ENCODE data around the gene TNS3.
A peak's percentile ranks its signal among the peaks of the same experiment; 100 is the strongest.

TNS3 gene

DNA sequence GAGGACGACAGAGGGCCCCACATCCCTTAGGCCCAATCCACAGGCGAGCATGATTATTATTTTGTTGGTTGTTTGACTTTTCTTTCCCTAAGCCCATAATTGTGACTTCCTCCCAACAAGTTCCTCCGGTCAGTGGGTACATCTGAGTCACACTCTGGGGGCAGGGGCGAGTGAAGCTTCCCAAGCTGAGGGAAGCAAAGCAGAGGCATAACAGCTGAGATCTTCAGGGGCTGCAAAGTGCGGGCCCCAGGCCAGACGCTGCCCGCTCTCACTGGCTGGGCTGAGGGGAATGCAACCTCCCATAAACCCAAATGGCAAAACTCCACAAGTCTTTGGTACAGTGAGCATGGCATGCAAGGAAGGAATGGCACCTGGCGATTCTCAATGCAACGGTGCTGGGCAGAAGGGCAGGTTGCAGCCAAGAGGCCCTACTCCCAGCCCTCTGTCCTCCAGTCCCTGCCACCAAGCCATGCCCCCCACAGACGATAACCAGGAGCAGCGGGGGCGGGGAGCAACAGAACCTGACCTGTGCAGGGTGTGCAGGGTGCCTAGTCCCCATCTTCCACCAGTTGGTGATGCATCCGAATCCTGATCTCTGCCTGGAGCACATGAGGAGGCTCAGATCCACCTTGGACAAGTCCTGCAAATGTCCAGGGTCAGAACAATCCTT lies 25.3 kb downstream of the TNS3 start:
- Histone ChIP-seq H3K4me2 (peak overlapping the region in 5 of 11 experiments; percentile 41 to 89 (median 67); a peak in 10 of 22 replicates), H3K36me3 (peaks cover 0 to 74% (median 35%) of the 10 kb centered on the region in 11 experiments; a peak in 19 of 22 replicates), H3K9me3 (replicated peaks in 1 of 11) (peaks cover 0 to 21% (median 13%) of the 10 kb centered on the region in 11 experiments; a peak in 13 of 22 replicates), H3K27ac (peak overlapping the region in 3 of 11 experiments; percentile 23 to 50 (median 32); a peak in 3 of 22 replicates), H3K4me1 (peaks cover 12 to 76% (median 24%) of the 10 kb centered on the region in 10 experiments; a peak in 19 of 20 replicates), H3K27me3 (no peaks in the 10 kb centered on the region), H4K20me1 (peaks cover 0 to 95% (median 22%) of the 10 kb centered on the region in 11 experiments; a peak in 12 of 22 replicates), H3K4me3 (no peak overlapping the region), H3K9ac (peak overlapping the region in 1 of 11 experiments; percentile 41; a peak in 1 of 22 replicates)
- no peak for TF ChIP-seq Cebpa-rat (IDR thresholded peaks at IDR 0.05)

DNA sequence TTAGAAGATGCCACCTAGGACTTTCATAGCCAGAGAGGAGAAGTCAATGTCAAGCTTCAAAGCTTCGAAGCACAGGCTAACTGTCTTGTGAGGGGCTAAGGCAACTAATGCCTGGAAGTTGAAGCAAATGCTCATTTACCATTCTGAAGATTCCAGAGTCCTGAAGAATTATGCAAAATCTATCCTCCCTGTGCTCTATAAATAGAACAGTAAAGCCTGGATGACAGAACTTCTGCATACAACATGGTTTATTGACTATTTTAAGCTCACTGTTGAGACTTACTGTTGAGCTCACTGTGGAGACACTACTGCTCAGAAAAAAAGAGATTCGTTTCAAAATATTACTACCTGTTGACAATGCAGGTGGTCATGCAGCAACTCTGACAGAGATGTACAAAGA lies 28.6 kb downstream of the TNS3 start:
- peak overlapping the region in 7 of 11 experiments; percentile 2 to 69 (median 25); a peak in 9 of 22 replicates for H3K4me2 ChIP-seq
- H3K36me3 ChIP-seq, result peaks cover 0 to 57% (median 14%) of the 10 kb centered on the region in 11 experiments; a peak in 19 of 22 replicates
- no peak for TF ChIP-seq Cebpa-rat (IDR thresholded peaks at IDR 0.05)
- H3K9me3 ChIP-seq (replicated peaks in 1 of 11), result peaks cover 0 to 21% (median 12%) of the 10 kb centered on the region in 11 experiments; a peak in 12 of 22 replicates
- no peaks in the 10 kb centered on the region for H3K27me3 ChIP-seq
- H3K4me1 ChIP-seq, result peaks cover 23 to 83% (median 32%) of the 10 kb centered on the region in 10 experiments; a peak in 19 of 20 replicates
- no peak overlapping the region for H3K27ac ChIP-seq
- H4K20me1 ChIP-seq, result peaks cover 0 to 92% (median 18%) of the 10 kb centered on the region in 11 experiments; a peak in 12 of 22 replicates
- H3K9ac ChIP-seq, result no peak overlapping the region
- H3K4me3 ChIP-seq, result no peak overlapping the region

DNA sequence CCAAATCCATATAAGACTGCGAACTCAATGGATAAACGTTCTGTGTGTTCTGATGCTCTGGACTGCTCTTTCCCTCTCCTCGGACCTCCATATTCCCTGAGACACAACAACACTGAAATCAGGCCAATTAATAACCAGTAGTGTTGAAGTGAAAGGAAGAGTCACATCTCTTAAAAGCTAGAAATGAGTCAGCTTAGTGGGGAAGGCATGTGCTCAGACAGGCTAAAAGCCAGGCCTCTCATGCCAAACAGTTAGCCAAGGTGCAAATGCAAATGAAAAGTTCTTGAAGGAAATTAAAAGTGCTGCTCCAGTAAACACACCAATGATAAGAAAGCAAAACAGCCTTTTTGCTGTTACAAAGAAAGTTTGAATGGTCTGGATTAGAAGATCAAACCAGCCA lies 29.3 kb downstream of the TNS3 start:
- Histone ChIP-seq H4K20me1 (peaks cover 0 to 92% (median 19%) of the 10 kb centered on the region in 11 experiments; a peak in 14 of 22 replicates), H3K36me3 (peaks cover 0 to 56% (median 15%) of the 10 kb centered on the region in 11 experiments; a peak in 18 of 22 replicates), H3K9ac (no peak overlapping the region; a peak in 1 of 22 replicates), H3K27me3 (no peaks in the 10 kb centered on the region), H3K27ac (no peak overlapping the region; a peak in 1 of 22 replicates), H3K4me3 (no peak overlapping the region), H3K4me1 (peaks cover 26 to 79% (median 32%) of the 10 kb centered on the region in 10 experiments; a peak in 19 of 20 replicates), H3K9me3 (replicated peaks in 1 of 11) (peaks cover 0 to 21% (median 12%) of the 10 kb centered on the region in 11 experiments; a peak in 12 of 22 replicates), H3K4me2 (peak overlapping the region in 9 of 11 experiments; percentile 0 to 69 (median 18); a peak in 12 of 22 replicates)
- TF ChIP-seq Cebpa-rat (IDR thresholded peaks at IDR 0.05), result no peak

DNA sequence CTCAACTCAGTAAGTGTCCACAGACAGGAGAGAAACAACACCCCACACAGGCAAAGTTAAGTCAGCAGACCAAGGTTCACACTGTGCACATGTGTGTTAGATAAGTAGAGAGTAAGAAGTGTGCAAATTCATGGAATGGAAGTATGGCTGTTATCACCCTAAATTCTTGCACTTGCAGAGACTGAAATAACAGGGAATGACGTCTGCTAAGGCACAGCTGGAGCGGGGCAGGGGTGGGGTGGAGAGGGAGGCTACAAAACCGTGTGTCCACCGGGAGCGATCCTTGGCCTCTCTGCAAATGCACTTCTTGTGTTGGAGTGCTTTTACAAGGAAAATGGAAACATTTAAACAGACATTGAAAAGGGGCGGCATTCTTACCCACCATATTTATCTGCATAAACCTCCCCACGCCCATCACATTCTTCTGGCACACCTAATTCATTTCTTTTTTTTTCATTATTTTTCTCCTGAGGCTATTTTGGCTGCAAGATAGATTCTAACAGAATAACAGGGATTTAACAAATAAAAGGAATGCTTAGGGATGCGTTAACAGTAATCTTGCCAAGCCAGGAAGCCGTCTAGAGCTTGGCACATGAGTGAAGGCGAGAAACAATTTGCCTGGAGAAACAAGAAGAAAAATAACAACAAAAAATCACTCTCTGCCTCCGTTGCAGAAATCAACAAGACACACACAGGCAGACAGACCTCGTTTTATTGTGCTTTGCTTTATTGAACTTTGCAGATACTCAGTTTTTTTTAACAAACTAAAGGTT lies 30.1 kb downstream of the TNS3 start:
- Histone ChIP-seq H3K4me2 (peak overlapping the region; percentile 0 to 69 (median 42); a peak in 13 of 22 replicates), H4K20me1 (peaks cover 0 to 92% (median 26%) of the 10 kb centered on the region in 11 experiments; a peak in 14 of 22 replicates), H3K36me3 (peaks cover 0 to 58% (median 23%) of the 10 kb centered on the region in 11 experiments; a peak in 17 of 22 replicates), H3K27me3 (no peaks in the 10 kb centered on the region), H3K27ac (peak overlapping the region in 1 of 11 experiments; percentile 23; a peak in 2 of 22 replicates), H3K9ac (no peak overlapping the region), H3K9me3 (replicated peaks in 1 of 11) (peaks cover 0 to 21% (median 12%) of the 10 kb centered on the region in 11 experiments; a peak in 12 of 22 replicates), H3K4me1 (peaks cover 26 to 76% (median 32%) of the 10 kb centered on the region in 10 experiments; a peak in 19 of 20 replicates), H3K4me3 (no peak overlapping the region)
- no peak for TF ChIP-seq Cebpa-rat (IDR thresholded peaks at IDR 0.05)

DNA sequence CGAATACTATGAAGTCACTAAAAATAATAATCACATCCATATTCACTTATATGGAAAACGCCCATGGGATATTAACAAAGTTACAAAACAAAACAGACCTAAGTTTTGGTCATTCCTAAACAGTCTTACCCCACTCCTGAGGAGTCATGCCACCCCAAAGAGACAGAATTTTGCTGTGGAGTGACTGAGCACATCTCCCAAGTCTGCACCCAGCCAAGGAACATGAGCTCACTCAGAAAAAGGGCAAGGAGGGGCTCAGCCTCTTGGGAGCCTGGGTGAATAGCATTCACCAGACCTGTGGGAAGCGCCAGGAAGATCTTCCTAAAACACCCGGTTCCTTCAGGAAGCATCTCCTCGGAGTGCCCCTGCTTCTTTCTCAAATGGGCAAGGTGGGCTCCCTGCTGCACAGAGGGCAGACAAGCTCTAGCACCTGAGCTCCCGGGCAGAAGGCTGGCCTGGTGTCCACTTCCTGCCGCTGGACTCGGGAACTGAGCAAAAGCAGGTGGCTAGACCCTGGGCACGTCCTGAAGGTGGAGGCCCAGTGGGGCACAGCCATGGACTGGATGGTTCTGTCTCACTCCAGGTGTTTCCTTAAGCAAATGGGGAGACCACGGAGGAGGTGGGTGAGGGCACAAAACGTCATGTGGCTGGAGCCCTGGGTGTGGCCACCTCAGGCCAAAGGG lies 31.0 kb downstream of the TNS3 start:
- Histone ChIP-seq H3K27ac (peak overlapping the region in 1 of 11 experiments; percentile 23; a peak in 3 of 22 replicates), H3K4me2 (peak overlapping the region in 10 of 11 experiments; percentile 3 to 58 (median 38); a peak in 13 of 22 replicates), H3K9ac (no peak overlapping the region), H4K20me1 (peaks cover 0 to 92% (median 21%) of the 10 kb centered on the region in 11 experiments; a peak in 14 of 22 replicates), H3K9me3 (replicated peaks in 1 of 11) (peaks cover 0 to 21% (median 12%) of the 10 kb centered on the region in 11 experiments; a peak in 12 of 22 replicates), H3K4me1 (peaks cover 26 to 76% (median 34%) of the 10 kb centered on the region in 10 experiments; a peak in 19 of 20 replicates), H3K27me3 (no peaks in the 10 kb centered on the region), H3K4me3 (no peak overlapping the region), H3K36me3 (peaks cover 0 to 67% (median 16%) of the 10 kb centered on the region in 11 experiments; a peak in 15 of 22 replicates)
- no peak for TF ChIP-seq Cebpa-rat (IDR thresholded peaks at IDR 0.05)

DNA sequence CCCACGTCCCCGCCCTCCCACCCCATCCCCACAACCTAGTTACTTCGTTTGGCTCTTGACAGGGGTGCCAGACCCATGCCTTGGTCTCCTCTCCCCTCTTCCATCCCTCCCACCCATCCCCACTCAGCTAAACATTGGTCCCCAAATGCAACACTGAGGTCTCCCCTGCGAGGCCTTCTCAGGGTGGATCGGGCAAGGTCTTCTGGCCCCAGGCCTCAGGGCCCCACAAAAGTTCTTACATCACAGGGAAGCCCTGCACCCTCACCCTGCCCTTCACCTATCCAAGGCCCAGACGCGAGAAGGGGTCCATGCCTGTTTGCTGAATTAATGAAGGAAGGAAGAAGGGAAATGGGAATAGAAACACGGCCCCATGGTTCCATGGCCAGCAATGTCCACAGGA lies 32.0 kb downstream of the TNS3 start:
- Histone ChIP-seq H3K9ac (no peak overlapping the region), H3K27me3 (no peaks in the 10 kb centered on the region), H3K4me2 (no peak overlapping the region), H3K9me3 (replicated peaks in 1 of 11) (peaks cover 0 to 21% (median 12%) of the 10 kb centered on the region in 11 experiments; a peak in 12 of 22 replicates), H3K4me3 (no peak overlapping the region), H4K20me1 (peaks cover 0 to 92% (median 26%) of the 10 kb centered on the region in 11 experiments; a peak in 14 of 22 replicates), H3K27ac (no peak overlapping the region), H3K36me3 (peaks cover 0 to 74% (median 11%) of the 10 kb centered on the region in 11 experiments; a peak in 14 of 22 replicates), H3K4me1 (peaks cover 36 to 76% (median 44%) of the 10 kb centered on the region in 10 experiments)
- no peak for TF ChIP-seq Cebpa-rat (IDR thresholded peaks at IDR 0.05)

DNA sequence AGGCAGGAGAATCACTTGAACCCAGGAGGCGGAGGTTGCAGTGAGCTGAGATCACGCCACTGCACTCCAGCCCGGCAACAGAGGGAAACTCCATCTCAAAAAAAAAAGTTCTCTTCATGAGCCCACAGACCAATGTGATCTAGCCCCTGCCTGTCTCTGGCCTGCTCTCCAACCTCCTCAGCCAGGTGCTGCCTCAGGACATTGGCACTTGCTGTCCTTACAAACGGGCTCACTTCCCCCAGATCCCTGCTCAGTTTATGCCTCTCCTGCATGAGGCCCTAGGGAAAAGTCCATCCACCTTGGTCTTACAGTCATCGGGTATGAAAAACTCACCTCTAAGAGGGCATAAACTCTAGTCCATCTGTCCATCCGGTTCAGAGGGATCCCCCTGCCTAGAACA lies 32.5 kb downstream of the TNS3 start:
- Histone ChIP-seq H3K4me2 (no peak overlapping the region), H4K20me1 (peaks cover 0 to 92% (median 30%) of the 10 kb centered on the region in 11 experiments; a peak in 15 of 22 replicates), H3K4me3 (no peak overlapping the region)

More for the DNA sequence above, 32.5 kb downstream of the TNS3 start:
- H3K27me3 ChIP-seq, result no peaks in the 10 kb centered on the region
- H3K27ac ChIP-seq, result no peak overlapping the region
- peaks cover 0 to 16% (median 8%) of the 10 kb centered on the region in 11 experiments; a peak in 11 of 22 replicates for H3K9me3 ChIP-seq (replicated peaks in 1 of 11)
- peaks cover 41 to 76% (median 48%) of the 10 kb centered on the region in 10 experiments for H3K4me1 ChIP-seq
- peaks cover 0 to 71% (median 11%) of the 10 kb centered on the region in 11 experiments; a peak in 14 of 22 replicates for H3K36me3 ChIP-seq
- H3K9ac ChIP-seq, result no peak overlapping the region
- no peak for TF ChIP-seq Cebpa-rat (IDR thresholded peaks at IDR 0.05)
